GM21723 (cell line): ENCODE results near the gene KIRREL3.

Experiments used
- ATAC-seq: cut with Tn5 transposase; IDR thresholded peaks from one replicate; pipeline ENCODE4 v1.9.1; 2021; ENCODE audit warnings: mild to moderate bottlenecking, moderate library complexity; ENCODE audit not compliant: unreplicated experiment

Gene KIRREL3

GRCh38 chr11:126546694-126547093 is 453.9 kb downstream of the KIRREL3 start:
- no peak for ATAC-seq

GRCh38 chr11:126546191-126546590 is 454.4 kb downstream of the KIRREL3 start:
- no peak for ATAC-seq

GRCh38 chr11:126545057-126545555 is 455.5 kb downstream of the KIRREL3 start:
- no peak for ATAC-seq

GRCh38 chr11:126544108-126545056 is 456.2 kb downstream of the KIRREL3 start:
- no peak for ATAC-seq

GRCh38 chr11:126543691-126544090 is 456.9 kb downstream of the KIRREL3 start:
- no peak for ATAC-seq

- no peak for ATAC-seq
These were observed 458.1 kb downstream of the KIRREL3 start for GRCh38 chr11:126542334-126543015.

- ATAC-seq, result no peak
These were observed 462.5 kb downstream of the KIRREL3 start for GRCh38 chr11:126538071-126538470.

GRCh38 chr11:126537492-126537891 is 463.1 kb downstream of the KIRREL3 start:
- no peak for ATAC-seq

- no peak for ATAC-seq
These were observed 466.3 kb downstream of the KIRREL3 start for GRCh38 chr11:126534141-126534805.

GRCh38 chr11:126533560-126533959 is 467.0 kb downstream of the KIRREL3 start:
- no peak for ATAC-seq

GRCh38 chr11:126530416-126530815 is 470.2 kb downstream of the KIRREL3 start:
- ATAC-seq, result no peak

- no peak for ATAC-seq
These were observed 471.5 kb downstream of the KIRREL3 start for GRCh38 chr11:126529037-126529436.

- no peak for ATAC-seq
These were observed 472.5 kb downstream of the KIRREL3 start for GRCh38 chr11:126528075-126528474.

GRCh38 chr11:126527651-126528050 is 472.9 kb downstream of the KIRREL3 start:
- no peak for ATAC-seq

GRCh38 chr11:126526471-126526870 is 474.1 kb downstream of the KIRREL3 start:
- ATAC-seq, result no peak

GRCh38 chr11:126525702-126526101 is 474.9 kb downstream of the KIRREL3 start:
- ATAC-seq, result no peak

- ATAC-seq, result no peak
These were observed 475.4 kb downstream of the KIRREL3 start for GRCh38 chr11:126525216-126525615.

GRCh38 chr11:126523441-126524205 is 476.9 kb downstream of the KIRREL3 start:
- no peak for ATAC-seq

- no peak for ATAC-seq
These were observed 478.0 kb downstream of the KIRREL3 start for GRCh38 chr11:126522606-126523005.

- no peak for ATAC-seq
These were observed 478.4 kb downstream of the KIRREL3 start for GRCh38 chr11:126522152-126522551.

- no peak for ATAC-seq
These were observed 479.4 kb downstream of the KIRREL3 start for GRCh38 chr11:126521196-126521595.
